WTC11 (cell line): ENCODE data around the gene SNCAIP.

Experiments used
- CTCF ChIP-seq: fragments of 200-600 bp; IDR thresholded peaks from 2 replicates; pipeline ENCODE4 v1.8.0; 2022; ENCODE audit warnings: antibody characterized with exemption
- E2F4 ChIP-seq: sonication (generic); formaldehyde crosslinking; IDR thresholded peaks from 2 replicates; pipeline ENCODE4 v1.8.1; 2022; ENCODE audit warnings: low read depth, mild to moderate bottlenecking, moderate library complexity, missing genetic modification reagents, borderline replicate concordance
- FOXP1 ChIP-seq: sonication (generic); formaldehyde crosslinking; IDR thresholded peaks from 2 replicates; pipeline ENCODE4 v1.8.0; 2022; ENCODE audit warnings: missing genetic modification reagents, mild to moderate bottlenecking, moderate library complexity, borderline replicate concordance
- IRF1 ChIP-seq: sonication (generic); formaldehyde crosslinking; IDR thresholded peaks from 2 replicates; pipeline ENCODE4 v1.8.0; 2023; ENCODE audit warnings: missing genetic modification reagents
- JUN ChIP-seq: sonication (generic); formaldehyde crosslinking; IDR thresholded peaks from 2 replicates; pipeline ENCODE4 v1.8.0; 2023; ENCODE audit warnings: mild to moderate bottlenecking, missing genetic modification reagents
- RELA ChIP-seq: sonication (generic); formaldehyde crosslinking; IDR thresholded peaks from 2 replicates; pipeline ENCODE4 v1.8.1; 2022; ENCODE audit warnings: missing genetic modification reagents, mild to moderate bottlenecking, borderline replicate concordance
- USF1 ChIP-seq: sonication (generic); formaldehyde crosslinking; IDR thresholded peaks from 2 replicates; pipeline ENCODE4 v1.8.0; 2022; ENCODE audit warnings: mild to moderate bottlenecking, missing genetic modification reagents

- TF ChIP-seq CTCF (no peak), JUN (CRISPR knock-in tag) (no peak), IRF1 (CRISPR knock-in tag) (no peak), USF1 (CRISPR knock-in tag) (no peak), E2F4 (no peak), FOXP1 (CRISPR knock-in tag) (no peak), RELA (CRISPR knock-in tag) (no peak)
Observed at GRCh38 chr5:122323738-122324137, 11.7 kb downstream of the SNCAIP start.
